Kidney tubule cell (primary cell): Measurements from ENCODE around the gene OVCA2.
A peak's percentile ranks its signal among the peaks of the same experiment; 100 is the strongest.

Source experiments
- DNase-seq: peaks from one replicate; pipeline ENCODE4 v3.0.0-alpha.2; 2018; ENCODE audit warnings: low spot score

OVCA2 gene

GRCh38 chr17:2065949-2066400 lies 24.2 kb downstream of the OVCA2 start:
- no peak for DNase-seq

GRCh38 chr17:2067048-2067561 lies 25.3 kb downstream of the OVCA2 start:
- DNase-seq = no peak

- no peak for DNase-seq
These were observed 25.8 kb downstream of the OVCA2 start for GRCh38 chr17:2067608-2068024.

- DNase-seq = peak; percentile 23
These were observed 26.3 kb downstream of the OVCA2 start for GRCh38 chr17:2068031-2068518.

GRCh38 chr17:2068519-2069051 lies 26.8 kb downstream of the OVCA2 start:
- DNase-seq = peak; percentile 61

- no peak for DNase-seq
These were observed 28.6 kb downstream of the OVCA2 start for GRCh38 chr17:2070241-2071023.

- DNase-seq = no peak
These were observed 29.2 kb downstream of the OVCA2 start for GRCh38 chr17:2071024-2071385.

- no peak for DNase-seq
These were observed 29.8 kb downstream of the OVCA2 start for GRCh38 chr17:2071455-2072281.

GRCh38 chr17:2074919-2075318 lies 33.1 kb downstream of the OVCA2 start:
- DNase-seq = no peak

- DNase-seq = no peak
These were observed 33.7 kb downstream of the OVCA2 start for GRCh38 chr17:2075336-2076086.

- DNase-seq = no peak
These were observed 34.5 kb downstream of the OVCA2 start for GRCh38 chr17:2076087-2076984.

- no peak for DNase-seq
These were observed 35.2 kb downstream of the OVCA2 start for GRCh38 chr17:2077040-2077439.

- DNase-seq = peak; percentile 37
These were observed 39.7 kb downstream of the OVCA2 start for GRCh38 chr17:2081564-2081963.

GRCh38 chr17:2082003-2082781 lies 40.4 kb downstream of the OVCA2 start:
- no peak for DNase-seq

- DNase-seq = peak; percentile 29
These were observed 41.8 kb downstream of the OVCA2 start for GRCh38 chr17:2083613-2084035.

- DNase-seq = peak; percentile 44
These were observed 42.4 kb downstream of the OVCA2 start for GRCh38 chr17:2084036-2084765.

GRCh38 chr17:2084766-2085647 lies 43.2 kb downstream of the OVCA2 start:
- peak; percentile 34 for DNase-seq

GRCh38 chr17:2085648-2085949 lies 43.8 kb downstream of the OVCA2 start:
- no peak for DNase-seq
